DOHH2 (cell line): ENCODE data around the gene C10orf105.

ENCODE experiments used
- H3F3A ChIP-seq: fragments of 200-600 bp; sonication (generic), shearing (Covaris generic); 2 replicates; pipeline ENCODE4 v1.6.0; 2016; ENCODE audit warnings: antibody characterized with exemption, mild to moderate bottlenecking; ENCODE audit not compliant: control insufficient read depth, insufficient read depth
- H3K27ac ChIP-seq: fragments of 200-600 bp; sonication (generic); 2 replicates; pipeline ENCODE4 v1.5.1; 2014; ENCODE audit warnings: low read depth, mild to moderate bottlenecking, low read length, moderate library complexity
- H3K27me3 ChIP-seq: fragments of 200-600 bp; sonication (generic); 2 replicates; pipeline ENCODE4 v1.6.1; 2014; ENCODE audit warnings: mild to moderate bottlenecking, low read length, mixed read lengths; ENCODE audit not compliant: control insufficient read depth
- H3K36me3 ChIP-seq: fragments of 200-600 bp; sonication (generic); 2 replicates; pipeline ENCODE4 v1.6.1; 2014; ENCODE audit warnings: mild to moderate bottlenecking, low read length, moderate library complexity, mixed read lengths; ENCODE audit not compliant: control insufficient read depth
- H3K4me1 ChIP-seq: fragments of 200-600 bp; sonication (generic); 2 replicates; pipeline ENCODE4 v1.6.1; 2014; ENCODE audit warnings: mild to moderate bottlenecking, low read length, mixed read lengths; ENCODE audit not compliant: control insufficient read depth
- H3K4me2 ChIP-seq: fragments of 200-600 bp; sonication (generic); 2 replicates; pipeline ENCODE4 v1.6.0; 2014; ENCODE audit warnings: mild to moderate bottlenecking, low read length, moderate library complexity
- H3K4me3 ChIP-seq: fragments of 200-600 bp; sonication (generic); 2 replicates; pipeline ENCODE4 v1.5.1; 2014; ENCODE audit warnings: mild to moderate bottlenecking, low read length, mixed read lengths
- H3K79me2 ChIP-seq: fragments of 200-600 bp; sonication (generic); 2 replicates; pipeline ENCODE4 v1.6.1; 2014; ENCODE audit warnings: mild to moderate bottlenecking, low read length, mixed read lengths; ENCODE audit not compliant: control insufficient read depth
- H3K9me2 ChIP-seq: fragments of 200-600 bp; sonication (generic); replicated peaks from 2 replicates; pipeline ENCODE4 v1.6.1; 2014; ENCODE audit warnings: mild to moderate bottlenecking, low read length, mixed read lengths; ENCODE audit not compliant: control insufficient read depth
- H3K9me3 ChIP-seq: fragments of 200-600 bp; sonication (generic); 2 replicates; pipeline ENCODE4 v1.6.1; 2014; ENCODE audit warnings: antibody characterized with exemption, low read length, mixed read lengths; ENCODE audit not compliant: control insufficient read depth, insufficient read depth
- H4K20me1 ChIP-seq: fragments of 200-600 bp; sonication (generic); 2 replicates; pipeline ENCODE4 v1.6.0; 2014; ENCODE audit warnings: low read depth, mild to moderate bottlenecking, antibody characterized with exemption, low read length, moderate library complexity; ENCODE audit not compliant: control insufficient read depth, insufficient read depth
- CTCF ChIP-seq: fragments of 200-600 bp; sonication (generic); IDR thresholded peaks from one replicate; pipeline ENCODE4 v1.5.1; 2014; ENCODE audit warnings: antibody characterized with exemption, mild to moderate bottlenecking, low read depth, low read length; ENCODE audit not compliant: poor library complexity, severe bottlenecking
- EZH2phosphoT487 ChIP-seq: fragments of 200-600 bp; sonication (generic); IDR thresholded peaks from 2 replicates; pipeline ENCODE4 v1.6.1; 2017; ENCODE audit warnings: borderline replicate concordance, mild to moderate bottlenecking, antibody characterized with exemption, low read length, moderate library complexity, mixed read lengths

C10orf105 gene

DNA sequence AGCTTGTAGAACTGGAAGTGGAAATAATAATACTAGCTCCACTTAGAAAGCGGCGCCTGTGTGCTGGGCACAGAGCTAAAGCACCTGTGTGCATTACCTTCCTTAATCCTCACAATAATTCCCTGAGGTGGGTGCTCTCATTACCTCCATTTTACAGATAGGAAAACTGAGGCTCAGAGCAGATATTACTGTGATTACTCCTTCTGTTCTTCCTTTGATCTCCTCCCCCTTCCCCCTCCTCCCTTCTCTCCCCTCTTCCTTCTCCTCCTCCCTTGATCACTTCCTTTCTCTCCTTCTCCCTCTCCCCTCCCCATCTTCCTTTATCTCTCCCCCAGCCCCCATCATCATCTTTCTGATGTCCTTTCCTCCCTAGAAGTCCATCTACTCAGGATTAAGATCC lies 55.0 kb downstream of the C10orf105 start:
- Histone ChIP-seq H3K4me1 (peaks cover 66% of the 10 kb centered on the region), H3K4me3 (no peak overlapping the region), H3K9me2 (no peaks in the 10 kb centered on the region), H3K27ac (no peak overlapping the region), H3F3A (peaks cover 16% of the 10 kb centered on the region), H3K79me2 (no peaks in the 10 kb centered on the region), H4K20me1 (no peaks in the 10 kb centered on the region), H3K27me3 (no peaks in the 10 kb centered on the region), H3K9me3 (peaks cover 5% of the 10 kb centered on the region; the same call in 1 of the 2 replicates), H3K36me3 (no peaks in the 10 kb centered on the region), H3K4me2 (no peak overlapping the region)
- no peak for TF ChIP-seq EZH2phosphoT487
- no peak for TF ChIP-seq CTCF

DNA sequence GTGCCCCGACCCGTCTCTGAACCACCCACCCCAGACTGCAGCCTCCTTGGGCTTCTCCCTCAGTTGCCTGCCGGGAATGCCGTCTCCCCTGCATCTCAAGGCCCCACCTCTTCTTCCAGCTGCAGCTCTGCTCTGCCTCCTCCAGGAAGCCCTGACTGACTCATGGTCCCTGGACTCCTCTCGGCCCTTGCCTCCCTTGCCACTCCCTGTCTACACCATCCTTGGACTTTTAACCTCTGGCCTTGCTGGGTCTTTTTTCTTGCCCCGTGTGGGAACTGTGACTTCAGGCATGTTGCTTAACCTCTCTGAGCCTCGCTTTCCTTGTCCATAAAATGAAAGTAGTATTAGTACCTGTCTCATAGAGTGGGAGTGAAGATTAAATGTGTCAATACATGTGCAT lies 56.3 kb downstream of the C10orf105 start:
- Histone ChIP-seq H4K20me1 (no peaks in the 10 kb centered on the region), H3K36me3 (no peaks in the 10 kb centered on the region), H3K27me3 (no peaks in the 10 kb centered on the region), H3K27ac (no peak overlapping the region), H3K79me2 (no peaks in the 10 kb centered on the region), H3K9me3 (peaks cover 5% of the 10 kb centered on the region; the same call in 1 of the 2 replicates), H3K4me2 (no peak overlapping the region), H3K4me1 (peaks cover 72% of the 10 kb centered on the region), H3F3A (peaks cover 16% of the 10 kb centered on the region), H3K9me2 (no peaks in the 10 kb centered on the region), H3K4me3 (no peak overlapping the region)
- TF ChIP-seq CTCF (no peak), EZH2phosphoT487 (no peak)

DNA sequence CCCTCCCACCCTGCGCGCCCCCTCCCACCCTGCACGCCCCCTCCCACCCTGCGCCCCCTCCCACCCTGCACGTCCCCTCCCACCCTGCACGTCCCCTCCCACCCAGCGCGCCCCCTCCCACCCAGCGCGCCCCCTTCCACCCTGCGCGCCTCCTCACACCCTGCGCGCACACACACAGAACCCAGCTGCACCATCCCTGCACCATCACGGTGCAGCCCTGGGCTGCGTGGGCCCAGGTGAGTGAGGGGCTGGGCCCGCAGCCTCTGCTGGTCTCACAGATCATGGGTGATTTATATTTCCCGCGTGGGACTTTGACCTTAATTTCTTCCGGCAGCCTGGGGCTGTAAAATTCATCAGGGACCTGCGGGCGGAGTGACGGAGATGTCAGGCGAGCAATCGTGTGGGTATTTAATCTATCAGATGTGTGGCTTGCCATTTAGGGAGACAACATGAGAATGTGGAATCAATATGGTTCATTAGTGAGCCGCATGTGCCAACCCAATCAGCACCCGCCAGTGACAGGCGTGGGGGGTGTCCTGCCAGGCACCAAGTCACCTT lies 57.7 kb downstream of the C10orf105 start:
- no peaks in the 10 kb centered on the region for H3K36me3 ChIP-seq
- no peak overlapping the region for H3K27ac ChIP-seq
- H3K4me2 ChIP-seq: no peak overlapping the region
- H3F3A ChIP-seq: peaks cover 10% of the 10 kb centered on the region
- no peak overlapping the region for H3K4me3 ChIP-seq
- no peaks in the 10 kb centered on the region for H3K79me2 ChIP-seq
- TF ChIP-seq CTCF (no peak), EZH2phosphoT487 (no peak)
- no peaks in the 10 kb centered on the region for H4K20me1 ChIP-seq
- H3K4me1 ChIP-seq: peaks cover 68% of the 10 kb centered on the region
- H3K27me3 ChIP-seq: no peaks in the 10 kb centered on the region
- H3K9me3 ChIP-seq: peaks cover 5% of the 10 kb centered on the region; the same call in 1 of the 2 replicates
- no peaks in the 10 kb centered on the region for H3K9me2 ChIP-seq
